GM12873 (cell line): ENCODE data around the gene CACNA1C.

Source experiments
- TF ChIP-seq, protein P1 (sequence below): IDR thresholded peaks from 2 replicates; pipeline ENCODE4 v1.5.1; 2012; ENCODE audit warnings: low read depth, mild to moderate bottlenecking, moderate library complexity, low read length, control low read depth; ENCODE audit not compliant: insufficient read depth; ENCODE audit errors: missing control alignments

Gene CACNA1C

DNA sequence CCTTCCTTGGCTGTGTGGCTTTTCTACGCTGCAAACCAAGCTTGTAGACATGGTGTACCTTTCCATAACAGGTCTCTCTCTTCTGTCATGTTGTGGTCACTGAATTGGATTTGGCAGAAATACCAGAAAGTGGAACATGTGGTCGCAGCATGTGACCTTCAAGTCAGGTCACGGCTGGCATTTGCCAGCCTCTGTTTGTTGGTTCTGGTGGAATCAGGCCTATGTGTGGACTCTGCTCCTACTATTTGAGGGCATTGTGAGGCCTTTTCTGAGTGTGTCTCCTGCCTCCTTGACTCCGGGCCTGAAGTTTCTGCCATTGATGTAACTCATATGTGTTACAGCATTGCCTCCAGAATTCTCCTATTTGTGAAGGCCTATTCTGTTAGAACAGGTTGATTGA, 116.7 kb downstream of the CACNA1C start:
- TF ChIP-seq, protein P1, sequence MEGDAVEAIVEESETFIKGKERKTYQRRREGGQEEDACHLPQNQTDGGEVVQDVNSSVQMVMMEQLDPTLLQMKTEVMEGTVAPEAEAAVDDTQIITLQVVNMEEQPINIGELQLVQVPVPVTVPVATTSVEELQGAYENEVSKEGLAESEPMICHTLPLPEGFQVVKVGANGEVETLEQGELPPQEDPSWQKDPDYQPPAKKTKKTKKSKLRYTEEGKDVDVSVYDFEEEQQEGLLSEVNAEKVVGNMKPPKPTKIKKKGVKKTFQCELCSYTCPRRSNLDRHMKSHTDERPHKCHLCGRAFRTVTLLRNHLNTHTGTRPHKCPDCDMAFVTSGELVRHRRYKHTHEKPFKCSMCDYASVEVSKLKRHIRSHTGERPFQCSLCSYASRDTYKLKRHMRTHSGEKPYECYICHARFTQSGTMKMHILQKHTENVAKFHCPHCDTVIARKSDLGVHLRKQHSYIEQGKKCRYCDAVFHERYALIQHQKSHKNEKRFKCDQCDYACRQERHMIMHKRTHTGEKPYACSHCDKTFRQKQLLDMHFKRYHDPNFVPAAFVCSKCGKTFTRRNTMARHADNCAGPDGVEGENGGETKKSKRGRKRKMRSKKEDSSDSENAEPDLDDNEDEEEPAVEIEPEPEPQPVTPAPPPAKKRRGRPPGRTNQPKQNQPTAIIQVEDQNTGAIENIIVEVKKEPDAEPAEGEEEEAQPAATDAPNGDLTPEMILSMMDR: no peak

GRCh38 chr12:2169940-2170339, 117.2 kb downstream of the CACNA1C start:
- TF ChIP-seq, protein P1: no peak

DNA sequence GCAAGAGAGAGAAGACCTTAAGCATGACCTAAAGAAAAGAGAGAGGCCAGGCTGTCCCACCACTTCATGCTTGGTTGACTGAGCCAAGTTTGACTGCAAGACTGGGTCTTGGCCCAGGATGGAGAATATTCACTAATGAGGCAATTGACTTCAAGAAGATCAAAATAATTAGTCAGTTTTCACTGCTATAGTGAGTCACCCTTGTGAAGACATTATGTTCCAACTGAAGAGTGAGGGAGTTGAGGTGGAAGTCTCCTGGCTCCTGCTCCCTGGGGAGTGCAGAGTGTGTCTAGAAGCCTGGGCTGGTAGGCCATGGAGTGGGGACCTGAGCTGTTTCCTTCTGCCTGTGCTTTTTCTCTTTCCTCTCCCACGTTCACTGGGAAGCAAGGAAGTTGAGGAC, 117.6 kb downstream of the CACNA1C start:
- TF ChIP-seq, protein P1: no peak

GRCh38 chr12:2171672-2172426, 119.1 kb downstream of the CACNA1C start:
- TF ChIP-seq, protein P1: no peak

DNA sequence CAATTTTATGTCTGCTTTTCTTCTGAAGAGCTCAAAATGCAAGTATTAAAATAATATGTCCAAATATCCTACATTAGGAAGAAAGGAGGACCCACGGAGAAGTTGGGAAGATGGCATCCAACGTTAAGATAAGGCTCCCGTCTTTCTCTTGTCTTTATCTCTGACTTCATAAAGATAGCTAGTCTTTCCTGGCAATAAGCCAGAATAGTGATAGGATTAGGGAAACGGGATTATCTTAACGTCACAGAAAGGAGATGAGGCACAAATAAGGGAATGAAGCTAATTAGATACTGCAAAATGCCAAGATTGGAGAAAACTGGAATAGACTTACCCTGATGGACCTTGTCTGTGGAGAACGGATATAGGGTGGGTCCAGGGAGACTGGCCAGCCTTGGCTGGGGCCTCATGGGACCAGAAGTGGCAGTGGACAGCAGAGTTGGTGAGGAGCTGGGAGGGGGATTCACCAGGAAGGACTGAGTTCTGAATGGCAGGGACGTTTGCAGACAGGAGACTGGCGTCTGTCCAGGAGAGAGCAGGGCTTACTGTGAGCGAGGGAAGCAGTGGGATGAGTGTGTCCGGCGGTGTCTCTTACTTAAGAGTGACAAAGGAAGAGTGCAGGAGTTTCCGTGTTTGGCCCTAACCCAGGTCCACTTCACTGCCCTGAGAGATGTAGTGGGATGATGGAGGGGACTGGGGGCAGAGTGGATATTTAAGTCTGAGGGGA, 119.9 kb downstream of the CACNA1C start:
- TF ChIP-seq, protein P1: no peak

DNA sequence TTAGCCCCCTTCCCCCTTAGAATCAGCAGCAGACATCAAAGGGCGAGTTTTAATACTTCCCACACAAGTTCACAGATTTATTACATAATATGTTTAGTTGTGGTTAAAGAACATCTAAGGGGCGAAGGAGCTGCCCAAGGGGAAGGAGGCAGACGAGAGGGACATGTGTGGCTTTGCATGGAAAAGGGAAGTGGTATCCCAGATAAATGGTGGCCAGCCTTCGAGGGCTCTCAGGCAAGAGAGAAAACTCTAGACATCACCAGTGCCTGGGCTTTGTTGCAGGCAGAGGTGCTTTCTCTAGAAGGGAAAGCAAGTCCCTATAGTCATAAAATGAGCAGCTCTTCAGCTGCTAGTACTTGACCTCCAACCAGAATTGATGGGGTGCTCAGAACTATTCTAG, 121.2 kb downstream of the CACNA1C start:
- TF ChIP-seq, protein P1: no peak

DNA sequence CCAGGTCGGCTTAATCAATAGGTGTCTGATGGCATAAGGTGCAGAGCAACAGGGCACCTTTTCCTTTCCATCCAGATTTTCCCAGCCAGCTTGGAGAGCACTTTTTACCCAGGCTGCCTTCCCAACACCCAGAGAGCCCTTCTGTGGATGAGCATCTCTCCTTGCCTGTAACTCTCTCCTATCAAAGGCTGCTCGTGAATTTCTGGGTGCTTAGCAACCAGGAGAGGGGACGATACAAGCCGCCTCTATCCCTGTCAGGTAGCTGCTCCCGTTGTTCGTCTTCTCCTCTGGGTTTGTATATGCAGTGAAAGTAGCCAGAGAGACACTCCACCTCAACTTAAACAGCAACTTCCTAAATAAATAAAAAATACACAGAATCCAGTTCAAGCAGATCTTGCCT, 124.2 kb downstream of the CACNA1C start:
- TF ChIP-seq, protein P1: no peak
